ENCODE results near the gene MICAL2.

- TF ChIP-seq CTCF (conservative IDR thresholded peaks at IDR 0.05; ENCODE audit: low read length) (no peak), EZH2phosphoT487 (IDR thresholded peaks at IDR 0.05; ENCODE audit: borderline replicate concordance, low read depth, low read length) (no peak)
Measured at GRCh38 chr11:12073436-12073835, 37.0 kb upstream of the MICAL2 start.

Data from OCI-LY7 (cell line).